LNCaP clone FGC (cell line): ENCODE measurements around the gene PNPLA5.

Experiments
- DNase-seq: peaks from one replicate; pipeline ENCODE4 v3.0.0-alpha.2; 2011; ENCODE audit warnings: low read depth
- H3K4me3 ChIP-seq: 2 replicates; pipeline ENCODE4 v1.5.1; 2011; ENCODE audit warnings: mild to moderate bottlenecking, low read depth, low read length, control low read depth
- TF ChIP-seq, protein P1 (sequence below): IDR thresholded peaks from 2 replicates; pipeline ENCODE4 v1.5.1; 2012; ENCODE audit warnings: mild to moderate bottlenecking; ENCODE audit not compliant: control insufficient read depth, insufficient read depth; ENCODE audit errors: extremely low read depth

Gene PNPLA5

DNA sequence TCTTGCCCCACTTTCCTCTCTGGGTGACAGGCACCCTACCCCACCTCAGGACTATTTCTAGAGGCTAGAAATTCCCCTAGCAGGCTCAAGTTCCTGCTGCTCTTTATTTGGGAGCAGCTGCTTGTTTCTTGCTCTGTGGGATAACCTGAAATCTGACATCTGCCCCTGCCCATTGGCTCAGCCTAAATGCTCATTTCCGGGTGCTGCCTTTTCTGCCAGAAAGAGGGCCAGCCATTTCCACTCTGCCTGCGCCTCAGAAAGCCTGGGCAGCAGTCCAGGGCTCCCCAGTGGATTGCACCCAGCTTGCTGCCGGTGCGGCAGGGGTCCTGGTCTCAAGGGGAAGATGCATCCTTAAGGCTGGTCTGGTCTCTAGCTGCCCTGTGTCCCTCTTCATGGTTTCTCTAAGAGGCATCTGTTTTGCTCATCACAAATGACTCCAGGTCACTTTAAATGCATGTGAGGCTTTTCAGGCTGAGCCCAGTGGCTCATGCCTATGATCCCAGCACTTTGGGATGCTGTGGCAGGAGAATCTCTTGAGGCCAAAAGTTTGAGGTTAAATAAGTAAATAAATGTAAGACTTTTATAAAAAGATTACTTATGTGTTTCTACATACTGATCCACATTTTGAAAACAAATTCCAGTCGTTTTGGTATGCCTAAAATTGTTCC lies 10.3 kb upstream of the PNPLA5 start:
- TF ChIP-seq, protein P1, sequence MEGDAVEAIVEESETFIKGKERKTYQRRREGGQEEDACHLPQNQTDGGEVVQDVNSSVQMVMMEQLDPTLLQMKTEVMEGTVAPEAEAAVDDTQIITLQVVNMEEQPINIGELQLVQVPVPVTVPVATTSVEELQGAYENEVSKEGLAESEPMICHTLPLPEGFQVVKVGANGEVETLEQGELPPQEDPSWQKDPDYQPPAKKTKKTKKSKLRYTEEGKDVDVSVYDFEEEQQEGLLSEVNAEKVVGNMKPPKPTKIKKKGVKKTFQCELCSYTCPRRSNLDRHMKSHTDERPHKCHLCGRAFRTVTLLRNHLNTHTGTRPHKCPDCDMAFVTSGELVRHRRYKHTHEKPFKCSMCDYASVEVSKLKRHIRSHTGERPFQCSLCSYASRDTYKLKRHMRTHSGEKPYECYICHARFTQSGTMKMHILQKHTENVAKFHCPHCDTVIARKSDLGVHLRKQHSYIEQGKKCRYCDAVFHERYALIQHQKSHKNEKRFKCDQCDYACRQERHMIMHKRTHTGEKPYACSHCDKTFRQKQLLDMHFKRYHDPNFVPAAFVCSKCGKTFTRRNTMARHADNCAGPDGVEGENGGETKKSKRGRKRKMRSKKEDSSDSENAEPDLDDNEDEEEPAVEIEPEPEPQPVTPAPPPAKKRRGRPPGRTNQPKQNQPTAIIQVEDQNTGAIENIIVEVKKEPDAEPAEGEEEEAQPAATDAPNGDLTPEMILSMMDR: no peak
- no peak for DNase-seq
- H3K4me3 ChIP-seq: no peak overlapping the region

DNA sequence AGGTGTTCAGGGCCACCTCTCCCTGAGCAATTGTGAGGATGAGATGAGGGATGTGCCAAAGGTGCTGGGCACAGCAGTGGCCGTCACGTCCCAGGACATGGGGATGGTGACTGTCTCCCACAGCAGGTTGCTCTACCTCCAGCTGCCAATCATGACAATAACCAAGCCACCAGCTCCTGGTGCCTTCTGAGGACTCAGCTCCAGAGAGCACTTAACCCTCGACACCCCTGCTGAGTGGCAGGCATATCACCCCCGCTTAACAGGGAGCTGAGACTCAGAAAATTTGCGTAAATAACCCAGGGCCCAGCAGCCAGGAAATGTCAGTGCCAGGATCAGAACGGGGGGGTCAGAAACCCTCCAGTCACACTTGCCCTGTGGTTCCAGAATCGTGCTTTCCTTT lies 8.4 kb upstream of the PNPLA5 start:
- no peak for DNase-seq
- TF ChIP-seq, protein P1: no peak
- H3K4me3 ChIP-seq: no peak overlapping the region

DNA sequence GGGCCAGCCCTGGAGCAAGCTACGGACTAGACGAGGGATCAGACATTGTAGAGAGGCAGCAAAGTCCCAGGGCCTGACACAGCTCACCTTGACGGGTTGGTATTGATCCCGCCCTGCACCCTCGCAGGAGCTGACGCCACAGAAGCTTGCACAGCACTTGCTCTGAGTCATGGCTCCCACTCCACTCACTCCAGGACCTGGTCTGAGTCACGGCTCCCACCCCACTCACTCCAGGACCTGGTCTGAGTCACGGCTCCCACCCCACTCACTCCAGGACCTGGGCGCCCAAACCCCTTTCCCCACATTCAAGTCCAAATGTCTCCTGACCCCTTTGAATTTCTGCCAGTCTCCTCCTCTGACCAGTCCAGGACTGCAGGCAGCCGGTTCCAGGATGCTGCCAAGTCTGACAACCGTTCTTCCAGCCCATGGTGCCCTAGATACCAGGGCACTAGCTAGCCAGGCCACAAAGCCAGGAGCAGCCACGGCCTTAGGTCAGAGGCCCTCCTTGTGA lies 6.0 kb upstream of the PNPLA5 start:
- DNase-seq: no peak
- no peak overlapping the region for H3K4me3 ChIP-seq
- TF ChIP-seq, protein P1: no peak

DNA sequence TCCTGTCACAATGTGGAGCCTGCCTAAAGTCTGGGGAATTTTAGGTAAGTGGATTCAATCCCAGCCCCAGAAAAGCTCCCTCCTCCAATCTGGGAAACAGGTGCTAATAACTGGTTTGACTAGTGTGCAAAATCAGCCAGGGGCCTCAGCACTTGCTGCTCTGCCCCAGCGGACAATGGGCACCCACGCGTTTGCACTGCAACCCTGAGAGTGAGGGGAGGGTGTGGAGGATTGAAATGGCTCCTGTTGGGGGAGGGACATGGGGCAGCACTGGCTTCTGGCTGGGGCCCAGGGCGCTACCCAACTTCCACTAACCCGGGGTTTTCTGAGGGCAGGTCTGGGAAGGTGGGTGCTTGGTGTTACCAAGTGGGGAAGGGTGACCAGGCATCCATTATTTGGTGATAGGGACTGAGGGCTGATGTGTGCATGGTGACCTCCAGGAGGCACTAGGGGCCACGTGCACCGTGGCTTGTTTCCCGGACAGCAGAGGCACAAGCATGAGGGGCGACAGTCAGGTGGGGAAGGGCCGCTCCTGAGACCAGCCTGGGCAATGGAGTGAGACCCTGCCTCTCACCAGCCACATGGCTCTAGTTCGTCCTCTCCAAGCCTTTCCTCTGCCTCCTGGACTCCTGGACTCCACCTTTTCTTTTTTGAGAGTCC lies 4.3 kb upstream of the PNPLA5 start:
- TF ChIP-seq, protein P1: no peak

DNA sequence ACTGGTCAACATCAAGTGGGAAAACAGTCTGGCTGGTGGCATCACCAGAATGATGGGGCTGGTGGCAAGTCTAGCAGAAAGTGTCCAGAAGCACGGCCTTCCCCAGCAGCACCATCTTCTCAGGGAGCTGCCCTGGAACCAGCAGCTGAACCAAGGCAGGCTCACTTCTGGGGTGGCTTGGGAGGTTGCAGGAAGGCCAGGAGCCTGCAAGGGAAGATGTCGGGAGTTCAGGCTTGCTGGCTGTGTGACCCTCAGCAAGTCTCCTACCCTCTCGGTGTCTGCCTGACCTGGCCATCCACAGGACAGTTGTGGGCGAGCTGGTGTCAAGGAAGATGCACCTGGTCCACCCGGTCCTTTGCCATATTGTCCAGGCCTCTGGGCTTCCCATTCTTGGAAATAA lies 2.3 kb upstream of the PNPLA5 start:
- no peak for DNase-seq
- TF ChIP-seq, protein P1: no peak
- no peak overlapping the region for H3K4me3 ChIP-seq

More for the DNA sequence above, 4.3 kb upstream of the PNPLA5 start:
- no peak for DNase-seq
- no peak overlapping the region for H3K4me3 ChIP-seq

DNA sequence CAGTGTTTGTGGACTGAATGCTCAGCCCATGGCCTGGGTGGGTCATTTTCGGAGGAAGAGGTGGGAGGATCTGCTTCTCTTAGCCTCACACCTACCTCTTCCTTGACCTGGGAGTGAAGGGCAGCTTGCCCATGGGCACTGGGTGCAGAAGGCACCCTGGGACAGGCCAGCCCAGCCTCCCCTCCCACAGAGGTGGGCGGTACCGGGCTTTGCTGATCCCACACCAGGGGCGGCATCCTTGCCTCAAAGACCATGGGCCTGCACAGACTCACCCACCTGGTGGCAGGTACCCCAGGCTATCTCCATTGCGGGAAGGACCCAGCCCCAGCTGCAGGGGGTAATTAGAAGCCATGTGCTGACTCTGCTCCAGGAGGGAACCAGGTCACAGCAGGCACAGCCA lies 1.5 kb upstream of the PNPLA5 start:
- H3K4me3 ChIP-seq: no peak overlapping the region
- DNase-seq: no peak
- TF ChIP-seq, protein P1: no peak
